AG09309 (cell line): ENCODE results near the gene TPO.
A peak's percentile ranks its signal among the peaks of the same experiment; 100 is the strongest.

ENCODE experiments used
- DNase-seq: peaks from one replicate; pipeline ENCODE4 v3.0.0-alpha.2; 2010; ENCODE audit warnings: low read depth
- H3K4me3 ChIP-seq: 2 replicates; pipeline ENCODE4 v1.5.1; 2011; ENCODE audit warnings: mild to moderate bottlenecking, low read depth, low read length, moderate library complexity; ENCODE audit not compliant: control insufficient read depth
- CTCF ChIP-seq: IDR thresholded peaks from 2 replicates; pipeline ENCODE4 v1.5.1; 2011; ENCODE audit warnings: mild to moderate bottlenecking, low read depth, low read length, inconsistent platforms; ENCODE audit not compliant: insufficient read depth, control insufficient read depth; ENCODE audit errors: missing control alignments

Gene TPO

GRCh38 chr2:1528273-1529064 lies 115.2 kb downstream of the TPO start:
- no peak for TF ChIP-seq CTCF
- DNase-seq: no peak
- H3K4me3 ChIP-seq: no peak overlapping the region

GRCh38 chr2:1538663-1539062 lies 125.4 kb downstream of the TPO start:
- peak; percentile 69 for TF ChIP-seq CTCF
- H3K4me3 ChIP-seq: no peak overlapping the region
- no peak for DNase-seq

- TF ChIP-seq CTCF: no peak
- no peak for DNase-seq
- H3K4me3 ChIP-seq: no peak overlapping the region
Observed at GRCh38 chr2:1539441-1539840, 126.2 kb downstream of the TPO start.

GRCh38 chr2:1539973-1540372 lies 126.7 kb downstream of the TPO start:
- H3K4me3 ChIP-seq: no peak overlapping the region
- no peak for DNase-seq
- TF ChIP-seq CTCF: no peak

GRCh38 chr2:1540481-1540880 lies 127.2 kb downstream of the TPO start:
- H3K4me3 ChIP-seq: no peak overlapping the region
- TF ChIP-seq CTCF: no peak
- no peak for DNase-seq

GRCh38 chr2:1541040-1541439 lies 127.8 kb downstream of the TPO start:
- no peak overlapping the region for H3K4me3 ChIP-seq
- TF ChIP-seq CTCF: no peak
- DNase-seq: no peak

- no peak overlapping the region for H3K4me3 ChIP-seq
- no peak for DNase-seq
- no peak for TF ChIP-seq CTCF
Observed at GRCh38 chr2:1541819-1542475, 128.7 kb downstream of the TPO start.
